ENCODE results near the gene TRMT6. TPM values are rescaled to one million over a fixed set of nuclear protein-coding genes. Genes with fewer than 3 reads are reported as not detected.

The TRMT6 gene
- total RNA-seq, 3 donors from 2014 or later, result 8.3 to 10.5 (median 9.2) TPM

DNA sequence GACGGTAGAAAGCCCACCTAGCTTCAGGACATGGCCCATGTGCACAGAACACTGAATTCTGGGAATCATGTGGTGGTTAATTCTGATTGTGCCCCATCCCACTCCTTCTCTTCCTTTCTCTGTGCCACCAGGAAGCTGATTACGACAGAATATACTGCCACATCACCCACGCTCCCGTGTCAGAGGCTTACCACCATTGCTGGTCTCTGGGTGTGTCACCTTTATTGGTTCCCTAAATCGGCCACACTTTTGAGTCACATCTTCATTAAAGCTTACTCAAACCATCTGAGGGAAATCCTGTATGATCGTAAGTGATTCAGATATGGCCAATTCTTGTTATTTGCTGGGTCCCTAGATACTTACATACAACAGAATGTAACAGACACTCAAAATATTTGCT, 3.1 kb downstream of the TRMT6 start:
- Histone ChIP-seq H3K4me1 (ENCODE audit: low read depth) (peaks cover 12% of the 10 kb centered on the region), H3K4me3 (no peak overlapping the region), H3K36me3 (ENCODE audit: low read depth) (no peaks in the 10 kb centered on the region), H3K9me3 (no peaks in the 10 kb centered on the region)
- TF ChIP-seq, protein P1, sequence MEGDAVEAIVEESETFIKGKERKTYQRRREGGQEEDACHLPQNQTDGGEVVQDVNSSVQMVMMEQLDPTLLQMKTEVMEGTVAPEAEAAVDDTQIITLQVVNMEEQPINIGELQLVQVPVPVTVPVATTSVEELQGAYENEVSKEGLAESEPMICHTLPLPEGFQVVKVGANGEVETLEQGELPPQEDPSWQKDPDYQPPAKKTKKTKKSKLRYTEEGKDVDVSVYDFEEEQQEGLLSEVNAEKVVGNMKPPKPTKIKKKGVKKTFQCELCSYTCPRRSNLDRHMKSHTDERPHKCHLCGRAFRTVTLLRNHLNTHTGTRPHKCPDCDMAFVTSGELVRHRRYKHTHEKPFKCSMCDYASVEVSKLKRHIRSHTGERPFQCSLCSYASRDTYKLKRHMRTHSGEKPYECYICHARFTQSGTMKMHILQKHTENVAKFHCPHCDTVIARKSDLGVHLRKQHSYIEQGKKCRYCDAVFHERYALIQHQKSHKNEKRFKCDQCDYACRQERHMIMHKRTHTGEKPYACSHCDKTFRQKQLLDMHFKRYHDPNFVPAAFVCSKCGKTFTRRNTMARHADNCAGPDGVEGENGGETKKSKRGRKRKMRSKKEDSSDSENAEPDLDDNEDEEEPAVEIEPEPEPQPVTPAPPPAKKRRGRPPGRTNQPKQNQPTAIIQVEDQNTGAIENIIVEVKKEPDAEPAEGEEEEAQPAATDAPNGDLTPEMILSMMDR (IDR thresholded peaks at IDR 0.05), result no peak
- ATAC-seq (no peak), DNase-seq (no peak)
- intact Hi-C loops (cut with DNase I, micrococcal nuclease), result no loop called here

DNA sequence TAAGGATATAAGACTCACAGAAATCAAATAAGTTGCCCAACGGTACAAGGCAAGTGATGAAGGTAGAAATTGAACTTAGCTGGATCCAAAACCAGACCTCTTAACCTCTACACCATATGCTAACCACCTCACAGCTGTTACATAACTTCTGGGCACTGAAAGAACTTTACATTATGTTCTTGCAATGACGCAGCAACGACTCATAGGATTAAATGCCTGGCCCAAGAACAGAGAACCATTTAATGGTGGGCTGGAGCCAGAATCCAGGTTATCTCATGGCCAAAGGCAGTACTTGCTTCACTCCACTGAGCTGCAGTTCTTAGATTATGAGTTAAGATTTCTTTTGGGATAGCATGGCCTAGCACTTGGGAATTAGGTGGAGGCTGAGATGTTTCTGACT, 4.4 kb downstream of the TRMT6 start:
- intact Hi-C loops (cut with DNase I, micrococcal nuclease), result no loop called here
- H3K4me3 ChIP-seq, result no peak overlapping the region
- H3K4me1 ChIP-seq (ENCODE audit: low read depth), result peaks cover 7% of the 10 kb centered on the region
- peaks cover under 1% of the 10 kb centered on the region for H3K36me3 ChIP-seq (ENCODE audit: low read depth)
- ATAC-seq, result no peak
- H3K9me3 ChIP-seq, result no peaks in the 10 kb centered on the region
- TF ChIP-seq, protein P1 (IDR thresholded peaks at IDR 0.05), result no peak
- no peak for DNase-seq

DNA sequence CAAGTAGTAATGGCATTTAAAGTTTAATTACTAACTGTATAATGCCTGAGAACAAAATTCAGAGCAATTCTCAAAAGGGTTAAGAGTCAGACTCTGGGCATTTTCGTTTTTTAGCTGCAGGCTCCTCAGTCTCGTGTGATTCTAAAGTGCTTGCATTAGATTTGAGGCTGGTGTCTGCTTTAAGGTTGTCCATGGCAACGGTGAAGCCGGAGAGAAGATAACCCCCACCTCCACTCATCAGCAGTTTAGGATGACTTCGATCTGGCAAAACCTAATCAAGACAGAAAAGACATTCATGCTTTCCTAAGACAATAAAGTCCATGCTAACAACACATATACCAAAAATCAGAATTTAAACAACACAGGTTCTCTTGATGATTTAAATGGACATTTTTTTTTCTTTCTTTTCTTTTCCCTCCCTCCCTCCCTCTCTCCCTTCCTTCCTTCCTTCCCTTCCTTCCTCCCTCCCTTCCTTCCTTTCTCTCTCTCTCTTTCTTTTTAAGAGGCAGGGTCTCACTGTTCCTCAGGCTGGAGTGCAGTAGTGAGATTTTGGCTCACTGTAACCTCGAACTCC, 11.8 kb downstream of the TRMT6 start:
- peaks cover 6% of the 10 kb centered on the region for H3K36me3 ChIP-seq (ENCODE audit: low read depth)
- no peaks in the 10 kb centered on the region for H3K9me3 ChIP-seq
- intact Hi-C loops (cut with DNase I, micrococcal nuclease), result no loop called here
- TF ChIP-seq, protein P1 (IDR thresholded peaks at IDR 0.05), result no peak
- DNase-seq, result no peak
- H3K4me3 ChIP-seq, result no peak overlapping the region
- H3K4me1 ChIP-seq (ENCODE audit: low read depth), result no peaks in the 10 kb centered on the region
- no peak for ATAC-seq

DNA sequence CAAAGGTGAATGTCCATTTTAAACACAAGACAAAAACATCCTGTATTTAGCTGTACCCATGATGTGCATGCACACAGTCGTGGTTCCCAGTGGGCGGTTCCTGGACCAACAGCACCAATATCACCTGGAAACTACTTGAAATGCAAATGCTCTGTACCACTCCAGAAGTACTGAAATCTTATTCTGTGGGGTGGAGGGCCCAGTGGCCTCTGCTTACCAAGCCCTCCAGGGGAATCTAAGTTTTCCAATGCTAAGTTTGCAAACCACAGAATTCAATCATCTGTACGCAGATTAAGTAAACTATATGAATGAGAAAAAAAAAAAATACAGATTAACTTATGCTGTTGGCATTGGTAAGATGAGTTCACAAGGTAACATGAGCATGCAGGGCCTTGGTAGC, 14.1 kb downstream of the TRMT6 start:
- Histone ChIP-seq H3K36me3 (ENCODE audit: low read depth) (peaks cover 6% of the 10 kb centered on the region), H3K4me3 (no peak overlapping the region), H3K9me3 (no peaks in the 10 kb centered on the region), H3K4me1 (ENCODE audit: low read depth) (no peaks in the 10 kb centered on the region)
- intact Hi-C loops (cut with DNase I, micrococcal nuclease), result no loop called here
- no peak for ATAC-seq
- no peak for DNase-seq
- TF ChIP-seq, protein P1 (IDR thresholded peaks at IDR 0.05), result no peak

DNA sequence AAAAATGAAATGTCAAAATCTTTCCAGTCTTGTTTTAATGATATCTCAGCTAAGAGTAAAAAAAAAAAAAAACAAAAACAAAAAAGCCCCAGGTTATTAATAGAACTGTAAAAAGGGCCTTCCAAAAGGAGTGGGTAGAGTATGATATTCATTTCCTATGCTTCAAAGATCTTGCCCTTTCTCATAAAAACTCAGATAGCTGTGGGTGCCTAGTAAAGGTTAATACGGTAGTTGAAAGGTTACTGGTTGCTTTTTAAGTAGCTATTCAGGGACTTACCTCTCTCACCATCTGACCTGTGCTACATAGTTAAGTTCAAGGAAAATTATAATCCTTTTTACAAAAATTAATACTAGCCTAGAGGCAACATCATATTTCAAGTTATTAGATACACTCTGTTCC, 14.9 kb downstream of the TRMT6 start:
- intact Hi-C loops (cut with DNase I, micrococcal nuclease), result no loop called here
- Histone ChIP-seq H3K4me3 (no peak overlapping the region), H3K36me3 (ENCODE audit: low read depth) (no peaks in the 10 kb centered on the region), H3K9me3 (no peaks in the 10 kb centered on the region), H3K4me1 (ENCODE audit: low read depth) (no peaks in the 10 kb centered on the region)
- no peak for DNase-seq
- ATAC-seq, result no peak
- TF ChIP-seq, protein P1 (IDR thresholded peaks at IDR 0.05), result no peak

Data from mucosa of descending colon (tissue), 3 donors.